ENCODE measurements around the gene RFNG. TPM values are rescaled to one million over a fixed set of nuclear protein-coding genes. Genes with fewer than 3 reads are reported as not detected.

The RFNG gene
- total and polyA plus RNA-seq, 2 of the 13 experiments (the other 11 are each of a cell fraction or from before 2014, with no cell fraction given), result 61.4 to 64.0 TPM

DNA sequence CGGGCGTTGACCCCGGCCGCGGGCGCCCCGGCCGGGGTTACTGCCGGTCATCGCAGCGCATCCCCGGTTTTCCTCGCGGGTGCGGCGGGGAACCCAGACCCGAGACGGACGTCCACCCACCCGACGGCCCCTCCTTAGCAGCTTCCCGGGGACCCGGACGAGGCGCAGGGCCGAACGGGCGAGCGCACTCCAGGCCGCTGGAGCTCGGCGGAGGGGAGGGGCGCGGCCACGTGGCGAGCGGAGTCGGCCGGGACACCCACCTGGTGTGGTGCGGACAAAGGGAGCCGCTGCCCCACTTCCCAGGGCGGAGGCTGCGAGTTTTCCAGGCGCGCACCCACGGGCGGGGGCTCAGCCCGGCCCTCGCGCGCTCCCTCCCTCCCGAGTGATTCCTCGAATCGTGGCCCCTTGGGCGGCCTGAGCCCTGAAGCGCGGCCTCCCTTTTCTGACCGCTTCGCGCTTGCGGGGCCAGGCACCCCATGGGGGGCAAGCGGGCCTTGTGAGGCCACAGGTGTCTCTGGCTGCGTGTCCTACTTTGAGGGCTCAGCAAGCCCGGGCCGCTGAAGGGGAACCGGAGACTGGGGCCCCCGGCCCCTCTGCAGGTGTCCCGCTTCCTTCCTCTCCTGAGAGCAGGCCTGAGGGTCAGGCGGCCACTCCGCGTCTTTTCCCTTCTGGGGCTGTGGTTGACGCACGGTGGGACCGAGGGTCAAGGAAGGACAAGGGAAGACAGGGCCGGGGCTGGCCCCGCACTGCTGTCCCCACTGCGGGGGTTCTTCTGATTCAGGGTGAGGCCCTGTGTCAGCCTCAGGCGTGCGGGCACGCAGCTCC lies 47.5 kb upstream of the RFNG start (continued):
- TF ChIP-seq, protein P1, sequence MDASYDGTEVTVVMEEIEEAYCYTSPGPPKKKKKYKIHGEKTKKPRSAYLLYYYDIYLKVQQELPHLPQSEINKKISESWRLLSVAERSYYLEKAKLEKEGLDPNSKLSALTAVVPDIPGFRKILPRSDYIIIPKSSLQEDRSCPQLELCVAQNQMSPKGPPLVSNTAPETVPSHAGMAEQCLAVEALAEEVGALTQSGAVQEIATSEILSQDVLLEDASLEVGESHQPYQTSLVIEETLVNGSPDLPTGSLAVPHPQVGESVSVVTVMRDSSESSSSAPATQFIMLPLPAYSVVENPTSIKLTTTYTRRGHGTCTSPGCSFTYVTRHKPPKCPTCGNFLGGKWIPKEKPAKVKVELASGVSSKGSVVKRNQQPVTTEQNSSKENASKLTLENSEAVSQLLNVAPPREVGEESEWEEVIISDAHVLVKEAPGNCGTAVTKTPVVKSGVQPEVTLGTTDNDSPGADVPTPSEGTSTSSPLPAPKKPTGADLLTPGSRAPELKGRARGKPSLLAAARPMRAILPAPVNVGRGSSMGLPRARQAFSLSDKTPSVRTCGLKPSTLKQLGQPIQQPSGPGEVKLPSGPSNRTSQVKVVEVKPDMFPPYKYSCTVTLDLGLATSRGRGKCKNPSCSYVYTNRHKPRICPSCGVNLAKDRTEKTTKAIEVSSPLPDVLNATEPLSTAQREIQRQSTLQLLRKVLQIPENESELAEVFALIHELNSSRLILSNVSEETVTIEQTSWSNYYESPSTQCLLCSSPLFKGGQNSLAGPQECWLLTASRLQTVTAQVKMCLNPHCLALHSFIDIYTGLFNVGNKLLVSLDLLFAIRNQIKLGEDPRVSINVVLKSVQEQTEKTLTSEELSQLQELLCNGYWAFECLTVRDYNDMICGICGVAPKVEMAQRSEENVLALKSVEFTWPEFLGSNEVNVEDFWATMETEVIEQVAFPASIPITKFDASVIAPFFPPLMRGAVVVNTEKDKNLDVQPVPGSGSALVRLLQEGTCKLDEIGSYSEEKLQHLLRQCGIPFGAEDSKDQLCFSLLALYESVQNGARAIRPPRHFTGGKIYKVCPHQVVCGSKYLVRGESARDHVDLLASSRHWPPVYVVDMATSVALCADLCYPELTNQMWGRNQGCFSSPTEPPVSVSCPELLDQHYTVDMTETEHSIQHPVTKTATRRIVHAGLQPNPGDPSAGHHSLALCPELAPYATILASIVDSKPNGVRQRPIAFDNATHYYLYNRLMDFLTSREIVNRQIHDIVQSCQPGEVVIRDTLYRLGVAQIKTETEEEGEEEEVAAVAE (CRISPR knock-in tag; IDR thresholded peaks at IDR 0.05; ENCODE audit: borderline replicate concordance), result no peak
- TF ChIP-seq SETDB1 (CRISPR knock-in tag; IDR thresholded peaks at IDR 0.05; ENCODE audit: borderline replicate concordance) (no peak), ZNF775 (CRISPR knock-in tag; IDR thresholded peaks at IDR 0.05; ENCODE audit: borderline replicate concordance) (no peak), PITX1 (CRISPR knock-in tag; IDR thresholded peaks at IDR 0.05) (no peak), KAT8 (CRISPR knock-in tag; IDR thresholded peaks at IDR 0.05) (peak; percentile 17), MIER2 (CRISPR knock-in tag; IDR thresholded peaks at IDR 0.05) (no peak), JUN (CRISPR knock-in tag; IDR thresholded peaks at IDR 0.05) (no peak), NR3C1 (CRISPR knock-in tag; IDR thresholded peaks at IDR 0.05) (no peak), HNF4G (IDR thresholded peaks at IDR 0.05; ENCODE audit: borderline replicate concordance, low read depth, low read length) (no peak), HNF4G (CRISPR knock-in tag; IDR thresholded peaks at IDR 0.05; ENCODE audit: borderline replicate concordance, low read depth) (no peak), NCOA2 (CRISPR knock-in tag; IDR thresholded peaks at IDR 0.05) (no peak), ZNF552 (CRISPR knock-in tag; IDR thresholded peaks at IDR 0.05; ENCODE audit: borderline replicate concordance) (no peak), ZBTB38 (CRISPR knock-in tag; IDR thresholded peaks at IDR 0.05) (peak; percentile 98), SIN3B (IDR thresholded peaks at IDR 0.05; ENCODE audit: low read length) (no peak), ZSCAN31 (CRISPR knock-in tag; IDR thresholded peaks at IDR 0.05; ENCODE audit: low read depth) (peak; percentile 32; the same call in 1 of the 2 replicates)
- TF ChIP-seq, protein P2, sequence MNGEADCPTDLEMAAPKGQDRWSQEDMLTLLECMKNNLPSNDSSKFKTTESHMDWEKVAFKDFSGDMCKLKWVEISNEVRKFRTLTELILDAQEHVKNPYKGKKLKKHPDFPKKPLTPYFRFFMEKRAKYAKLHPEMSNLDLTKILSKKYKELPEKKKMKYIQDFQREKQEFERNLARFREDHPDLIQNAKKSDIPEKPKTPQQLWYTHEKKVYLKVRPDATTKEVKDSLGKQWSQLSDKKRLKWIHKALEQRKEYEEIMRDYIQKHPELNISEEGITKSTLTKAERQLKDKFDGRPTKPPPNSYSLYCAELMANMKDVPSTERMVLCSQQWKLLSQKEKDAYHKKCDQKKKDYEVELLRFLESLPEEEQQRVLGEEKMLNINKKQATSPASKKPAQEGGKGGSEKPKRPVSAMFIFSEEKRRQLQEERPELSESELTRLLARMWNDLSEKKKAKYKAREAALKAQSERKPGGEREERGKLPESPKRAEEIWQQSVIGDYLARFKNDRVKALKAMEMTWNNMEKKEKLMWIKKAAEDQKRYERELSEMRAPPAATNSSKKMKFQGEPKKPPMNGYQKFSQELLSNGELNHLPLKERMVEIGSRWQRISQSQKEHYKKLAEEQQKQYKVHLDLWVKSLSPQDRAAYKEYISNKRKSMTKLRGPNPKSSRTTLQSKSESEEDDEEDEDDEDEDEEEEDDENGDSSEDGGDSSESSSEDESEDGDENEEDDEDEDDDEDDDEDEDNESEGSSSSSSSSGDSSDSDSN (CRISPR knock-in tag; IDR thresholded peaks at IDR 0.05), result no peak
- TF ChIP-seq, protein P3, sequence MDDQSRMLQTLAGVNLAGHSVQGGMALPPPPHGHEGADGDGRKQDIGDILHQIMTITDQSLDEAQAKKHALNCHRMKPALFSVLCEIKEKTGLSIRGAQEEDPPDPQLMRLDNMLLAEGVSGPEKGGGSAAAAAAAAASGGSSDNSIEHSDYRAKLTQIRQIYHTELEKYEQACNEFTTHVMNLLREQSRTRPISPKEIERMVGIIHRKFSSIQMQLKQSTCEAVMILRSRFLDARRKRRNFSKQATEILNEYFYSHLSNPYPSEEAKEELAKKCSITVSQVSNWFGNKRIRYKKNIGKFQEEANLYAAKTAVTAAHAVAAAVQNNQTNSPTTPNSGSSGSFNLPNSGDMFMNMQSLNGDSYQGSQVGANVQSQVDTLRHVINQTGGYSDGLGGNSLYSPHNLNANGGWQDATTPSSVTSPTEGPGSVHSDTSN (CRISPR knock-in tag; IDR thresholded peaks at IDR 0.05; ENCODE audit: borderline replicate concordance), result no peak
- TF ChIP-seq, protein P4, sequence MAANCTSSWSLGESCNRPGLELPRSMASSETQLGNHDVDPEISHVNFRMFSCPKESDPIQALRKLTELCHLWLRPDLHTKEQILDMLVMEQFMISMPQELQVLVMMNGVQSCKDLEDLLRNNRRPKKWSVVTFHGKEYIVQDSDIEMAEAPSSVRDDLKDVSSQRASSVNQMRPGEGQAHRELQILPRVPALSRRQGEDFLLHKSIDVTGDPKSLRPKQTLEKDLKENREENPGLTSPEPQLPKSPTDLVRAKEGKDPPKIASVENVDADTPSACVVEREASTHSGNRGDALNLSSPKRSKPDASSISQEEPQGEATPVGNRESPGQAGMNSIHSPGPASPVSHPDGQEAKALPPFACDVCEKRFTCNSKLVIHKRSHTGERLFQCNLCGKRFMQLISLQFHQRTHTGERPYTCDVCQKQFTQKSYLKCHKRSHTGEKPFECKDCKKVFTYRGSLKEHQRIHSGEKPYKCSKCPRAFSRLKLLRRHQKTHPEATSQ (CRISPR knock-in tag; IDR thresholded peaks at IDR 0.05; ENCODE audit: borderline replicate concordance), result no peak
- TF ChIP-seq, protein P5, sequence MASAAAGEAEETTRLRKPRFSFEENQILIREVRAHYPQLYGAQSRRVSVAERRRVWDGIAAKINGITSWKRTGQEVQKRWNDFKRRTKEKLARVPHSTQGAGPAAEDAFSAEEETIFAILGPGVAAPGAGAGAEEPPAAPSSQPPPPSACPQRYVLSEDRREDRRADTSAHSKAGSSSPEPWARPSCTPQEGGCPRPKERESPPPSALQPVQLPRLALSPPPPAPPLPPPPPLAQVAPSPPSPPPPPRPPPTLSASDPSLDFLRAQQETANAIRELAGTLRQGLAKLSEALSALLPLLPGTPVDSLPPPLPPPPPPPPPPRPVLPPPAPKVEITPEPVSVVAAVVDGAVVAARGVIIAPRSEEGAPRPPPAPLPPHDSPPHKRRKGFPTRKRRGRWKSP (CRISPR knock-in tag; IDR thresholded peaks at IDR 0.05), result peak; percentile 25; the same call in 1 of the 2 replicates
